ENCODE data around the gene TXN2. TPM values are rescaled to one million over a fixed set of nuclear protein-coding genes. Genes with fewer than 3 reads are reported as not detected.
"Not testable (repeated sequence)": the region's sequence is repeated elsewhere in the genome, so short reads cannot be mapped to it uniquely, and the experiment has no call there.

TXN2 gene
- total and polyA plus RNA-seq, 3 donors from 2014 or later = 92.4 to 141 (median 95.6) TPM

DNA sequence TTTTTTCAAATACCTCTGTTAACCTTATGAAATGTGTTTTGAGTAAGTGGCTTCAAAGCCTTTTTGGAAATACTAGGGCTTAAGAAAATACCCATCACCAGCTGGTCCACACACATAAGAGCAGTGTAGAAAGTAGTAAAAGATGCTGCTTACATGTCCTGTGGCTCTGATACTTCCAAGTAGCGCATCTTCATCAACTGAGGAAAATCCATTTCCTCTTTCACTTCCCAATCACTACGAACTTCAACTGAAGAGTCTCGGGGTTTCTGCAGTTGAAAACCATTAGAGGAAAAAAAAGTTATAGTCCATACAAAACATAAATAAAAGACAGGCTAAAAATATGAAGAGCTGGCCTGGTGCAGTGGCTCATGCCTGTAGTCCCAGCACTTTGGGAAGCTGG, 39.0 kb upstream of the TXN2 start:
- 86 to 92% methylated on average over 3 of the region's 3 CpGs for WGBS, 2 donors
- intact Hi-C loops (cut with DNase I; ENCODE audit: low total_unique reads) = no loop called here
- DNase-seq = no peak
- Histone ChIP-seq H3K9me3 (no peaks in the 10 kb centered on the region), H3K4me1 (no peaks in the 10 kb centered on the region), H3K27ac (no peak overlapping the region), H3K36me3 (ENCODE audit: low read depth, missing control alignments) (peaks cover 3% of the 10 kb centered on the region), H3K27me3 (no peaks in the 10 kb centered on the region), H3K4me3 (no peak overlapping the region)
- TF ChIP-seq POLR2A (IDR thresholded peaks at IDR 0.05) = no peak
- TF ChIP-seq, protein P1, sequence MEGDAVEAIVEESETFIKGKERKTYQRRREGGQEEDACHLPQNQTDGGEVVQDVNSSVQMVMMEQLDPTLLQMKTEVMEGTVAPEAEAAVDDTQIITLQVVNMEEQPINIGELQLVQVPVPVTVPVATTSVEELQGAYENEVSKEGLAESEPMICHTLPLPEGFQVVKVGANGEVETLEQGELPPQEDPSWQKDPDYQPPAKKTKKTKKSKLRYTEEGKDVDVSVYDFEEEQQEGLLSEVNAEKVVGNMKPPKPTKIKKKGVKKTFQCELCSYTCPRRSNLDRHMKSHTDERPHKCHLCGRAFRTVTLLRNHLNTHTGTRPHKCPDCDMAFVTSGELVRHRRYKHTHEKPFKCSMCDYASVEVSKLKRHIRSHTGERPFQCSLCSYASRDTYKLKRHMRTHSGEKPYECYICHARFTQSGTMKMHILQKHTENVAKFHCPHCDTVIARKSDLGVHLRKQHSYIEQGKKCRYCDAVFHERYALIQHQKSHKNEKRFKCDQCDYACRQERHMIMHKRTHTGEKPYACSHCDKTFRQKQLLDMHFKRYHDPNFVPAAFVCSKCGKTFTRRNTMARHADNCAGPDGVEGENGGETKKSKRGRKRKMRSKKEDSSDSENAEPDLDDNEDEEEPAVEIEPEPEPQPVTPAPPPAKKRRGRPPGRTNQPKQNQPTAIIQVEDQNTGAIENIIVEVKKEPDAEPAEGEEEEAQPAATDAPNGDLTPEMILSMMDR (IDR thresholded peaks at IDR 0.05) = no peak

DNA sequence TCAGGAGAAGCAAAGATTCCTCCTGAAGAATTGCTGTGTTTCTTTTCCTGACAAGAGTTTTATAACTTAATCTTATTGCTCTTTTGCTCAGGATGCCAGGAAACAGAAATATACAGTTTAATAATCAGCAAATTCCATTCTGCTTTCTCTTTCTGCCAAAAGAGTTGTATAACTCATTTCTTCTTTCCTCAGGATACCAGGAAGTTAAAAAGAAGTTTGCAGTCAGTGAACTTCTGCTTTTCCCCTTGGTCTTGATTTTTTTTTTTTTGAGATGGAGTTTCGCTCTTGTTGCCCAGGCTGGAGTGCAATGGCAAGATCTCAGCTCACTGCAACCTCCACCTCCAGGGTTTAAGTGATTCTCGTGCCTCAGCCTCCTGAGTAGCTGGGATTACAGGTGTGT, 38.5 kb upstream of the TXN2 start:
- H3K36me3 ChIP-seq (ENCODE audit: low read depth, missing control alignments); H3K27ac ChIP-seq; DNase-seq; H3K4me3 ChIP-seq; intact Hi-C loops (cut with DNase I; ENCODE audit: low total_unique reads); H3K9me3 ChIP-seq; H3K27me3 ChIP-seq; H3K4me1 ChIP-seq: not testable (repeated sequence)
- 77% methylated on average over 2 of the region's 2 CpGs for WGBS, 2 donors

DNA sequence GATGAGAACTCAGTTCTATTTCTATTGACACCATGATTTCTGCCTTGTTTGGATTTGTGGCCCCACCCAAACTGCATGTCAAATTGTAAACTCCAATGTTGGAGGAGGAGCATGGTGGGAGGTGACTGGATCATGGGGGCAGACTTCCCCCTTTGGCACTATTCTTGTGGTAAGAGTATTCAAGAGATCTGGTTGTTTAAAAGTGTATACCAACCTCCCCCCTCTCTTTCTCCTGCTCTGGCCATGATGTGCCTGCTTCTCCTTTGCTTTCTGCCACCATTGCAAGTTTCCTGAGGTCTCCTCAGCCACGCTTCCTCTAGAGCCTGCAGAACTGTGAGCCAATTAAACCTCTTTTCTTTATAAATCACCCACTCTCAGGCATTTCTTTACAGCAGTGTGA, 33.3 kb upstream of the TXN2 start:
- H3K4me3 ChIP-seq = no peak overlapping the region
- H3K4me1 ChIP-seq = no peaks in the 10 kb centered on the region
- H3K36me3 ChIP-seq (ENCODE audit: low read depth, missing control alignments) = peaks cover 3% of the 10 kb centered on the region
- no peaks in the 10 kb centered on the region for H3K27me3 ChIP-seq
- 75 to 94% methylated on average over 1 of the region's 1 CpG for WGBS, 2 donors
- TF ChIP-seq, protein P1 (IDR thresholded peaks at IDR 0.05) = no peak
- no peak for TF ChIP-seq POLR2A (IDR thresholded peaks at IDR 0.05)
- no peak overlapping the region for H3K27ac ChIP-seq
- intact Hi-C loops (cut with DNase I; ENCODE audit: low total_unique reads) = no loop called here
- H3K9me3 ChIP-seq = no peaks in the 10 kb centered on the region
- no peak for DNase-seq

DNA sequence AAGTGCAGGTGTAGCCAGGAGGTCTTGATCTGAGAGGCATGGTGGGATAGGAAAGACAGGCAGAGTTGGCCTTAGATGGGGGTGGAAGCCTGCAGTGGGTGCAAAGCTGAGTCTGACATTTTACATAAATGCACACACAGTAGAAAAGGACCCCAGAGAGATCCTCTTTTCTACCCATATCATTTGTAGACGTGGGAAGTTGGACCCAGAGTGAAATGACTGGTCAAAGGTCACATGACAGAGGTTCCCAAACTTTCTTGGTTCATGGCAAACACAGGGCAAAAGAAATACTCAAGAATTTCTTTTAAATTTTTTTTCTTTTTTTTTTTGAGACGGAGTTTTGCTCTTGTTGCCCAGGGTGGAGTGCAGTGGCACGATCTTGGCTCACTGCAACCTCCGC, 31.6 kb upstream of the TXN2 start:
- DNase-seq = no peak
- H3K4me1 ChIP-seq = no peaks in the 10 kb centered on the region
- no peak overlapping the region for H3K4me3 ChIP-seq
- intact Hi-C loops (cut with DNase I; ENCODE audit: low total_unique reads) = no loop called here
- peaks cover 3% of the 10 kb centered on the region for H3K36me3 ChIP-seq (ENCODE audit: low read depth, missing control alignments)
- H3K27me3 ChIP-seq = no peaks in the 10 kb centered on the region
- H3K27ac ChIP-seq = no peak overlapping the region
- no peak for TF ChIP-seq POLR2A (IDR thresholded peaks at IDR 0.05)
- TF ChIP-seq, protein P1 (IDR thresholded peaks at IDR 0.05) = no peak
- WGBS, 2 donors = 83 to 84% methylated on average over 4 of the region's 4 CpGs
- no peaks in the 10 kb centered on the region for H3K9me3 ChIP-seq

DNA sequence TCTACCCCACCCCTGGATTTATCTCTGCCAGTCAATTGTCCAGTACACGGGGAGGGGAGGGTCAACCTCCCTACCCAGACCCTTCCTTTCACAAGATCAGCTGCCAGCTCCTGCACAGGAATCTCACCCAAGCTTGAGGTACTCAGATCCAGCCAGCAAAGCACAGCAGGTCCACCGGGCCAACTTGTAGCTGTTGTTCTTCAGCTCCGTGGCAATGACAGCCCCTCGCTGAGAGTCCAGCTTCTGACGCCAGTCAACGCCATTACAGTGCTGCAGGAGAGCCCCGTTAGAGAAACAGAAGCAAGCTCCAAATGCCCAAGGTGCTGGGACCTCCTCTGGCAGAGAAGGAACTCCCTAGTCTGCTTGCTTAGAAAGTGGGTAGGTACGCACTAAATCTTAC, 30.9 kb upstream of the TXN2 start:
- 93 to 95% methylated on average over 3 to 8 of the region's 8 CpGs for WGBS, 2 donors
- intact Hi-C loops (cut with DNase I; ENCODE audit: low total_unique reads) = no loop called here
- H3K9me3 ChIP-seq = no peaks in the 10 kb centered on the region
- no peaks in the 10 kb centered on the region for H3K27me3 ChIP-seq
- no peak for TF ChIP-seq POLR2A (IDR thresholded peaks at IDR 0.05)
- no peak overlapping the region for H3K4me3 ChIP-seq
- DNase-seq = no peak
- peaks cover 3% of the 10 kb centered on the region for H3K36me3 ChIP-seq (ENCODE audit: low read depth, missing control alignments)
- peaks cover 3% of the 10 kb centered on the region for H3K4me1 ChIP-seq
- H3K27ac ChIP-seq = no peak overlapping the region
